GM12891 (cell line): Measurements from ENCODE around the gene PTPRG.
A peak's percentile ranks its signal among the peaks of the same experiment; 100 is the strongest.

Experiments used
- DNase-seq: peaks from one replicate; pipeline ENCODE4 v3.0.0; 2011; ENCODE audit warnings: low spot score; ENCODE audit not compliant: insufficient read length
- FAIRE-seq: peaks from 2 replicates; lab custom pipeline; 2011; peaks lifted over from hg19 to GRCh38; lab: Jason Lieb, UNC
- PAX5 ChIP-seq: IDR thresholded peaks from 2 replicates; pipeline ENCODE4 v1.6.1; 2011; ENCODE audit warnings: low read length, moderate library complexity, mild to moderate bottlenecking; ENCODE audit not compliant: insufficient read depth, severe bottlenecking
- POLR2A ChIP-seq: IDR thresholded peaks from 2 replicates; pipeline ENCODE4 v1.6.1; 2011; ENCODE audit warnings: low read depth, low read length, control low read depth
- POLR2AphosphoS5 ChIP-seq: IDR thresholded peaks from 2 replicates; pipeline ENCODE4 v1.6.1; 2011; ENCODE audit warnings: low read depth, low read length, control low read depth
- POU2F2 ChIP-seq: IDR thresholded peaks from 2 replicates; pipeline ENCODE4 v1.6.1; 2011; ENCODE audit warnings: low read depth, mild to moderate bottlenecking, control low read depth, low read length, moderate library complexity
- SPI1 ChIP-seq: IDR thresholded peaks from 2 replicates; pipeline ENCODE4 v1.6.1; 2011; ENCODE audit warnings: low read depth, low read length, control low read depth
- TAF1 ChIP-seq: IDR thresholded peaks from 2 replicates; pipeline ENCODE4 v1.6.1; 2011; ENCODE audit warnings: low read depth, low read length, control low read depth

The PTPRG gene

DNA sequence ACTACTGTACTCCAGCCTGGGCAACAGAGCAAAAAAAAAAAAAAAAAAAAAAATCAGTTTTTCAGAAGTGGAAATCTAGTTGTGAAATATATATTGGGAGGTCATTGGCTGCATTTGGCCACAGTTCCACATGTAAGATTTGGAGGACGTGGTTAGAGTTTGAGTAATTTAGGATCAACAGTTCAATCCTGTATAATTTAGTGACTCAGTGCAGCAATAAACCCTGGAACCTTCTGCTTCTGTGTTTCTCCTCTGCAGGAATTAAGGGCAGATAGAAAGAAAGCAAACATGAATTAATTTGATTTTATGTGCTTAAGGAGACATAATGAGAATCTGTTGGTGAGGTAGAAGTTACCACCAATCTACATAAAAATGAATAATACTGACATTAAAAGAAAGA lies 347.0 kb downstream of the PTPRG start:
- TF ChIP-seq TAF1 (no peak), POLR2A (no peak), POLR2AphosphoS5 (no peak), PAX5 (no peak), POU2F2 (no peak), SPI1 (no peak)
- FAIRE-seq (no peak), DNase-seq (no peak)

DNA sequence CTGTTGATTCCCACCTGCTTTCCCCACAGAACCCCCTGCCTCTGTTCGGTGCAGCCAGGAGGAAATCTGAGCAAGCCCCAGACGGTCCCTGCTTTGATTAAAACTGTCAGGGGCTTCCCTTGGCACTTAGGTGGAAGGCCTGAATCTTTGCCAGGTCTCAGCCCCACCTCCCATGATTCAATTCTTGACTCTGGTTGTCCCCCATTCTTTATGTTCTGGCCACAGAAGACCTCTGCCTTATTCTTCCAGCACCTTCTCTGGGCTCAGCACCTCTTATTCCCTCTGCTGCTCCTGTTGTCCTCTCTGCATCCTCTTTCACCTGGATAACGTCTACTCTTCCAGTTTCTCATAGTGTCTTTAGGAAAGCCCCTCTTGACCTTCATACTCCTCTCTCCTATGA lies 349.4 kb downstream of the PTPRG start:
- TF ChIP-seq PAX5 (no peak), POLR2A (no peak), POLR2AphosphoS5 (no peak), POU2F2 (no peak), SPI1 (no peak), TAF1 (no peak)
- FAIRE-seq = no peak
- no peak for DNase-seq

DNA sequence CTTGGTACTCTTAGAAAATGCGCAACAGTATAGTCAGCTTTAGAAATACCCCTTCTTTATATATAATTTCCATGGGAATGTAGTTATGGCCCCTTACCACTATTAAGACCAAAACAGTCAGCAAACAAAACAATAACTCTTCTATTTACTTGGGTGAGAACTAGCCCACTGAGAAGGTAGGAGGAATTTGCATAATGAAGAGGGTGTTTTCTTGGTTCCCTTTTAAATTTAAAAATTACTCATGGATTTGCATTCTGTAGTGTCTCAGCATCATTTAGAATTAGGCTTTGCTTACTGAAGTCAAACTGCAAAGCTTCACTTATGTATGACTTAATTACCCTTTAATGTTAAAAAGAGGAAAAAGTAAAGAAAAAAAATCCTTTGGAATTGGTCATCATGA lies 350.8 kb downstream of the PTPRG start:
- TF ChIP-seq PAX5 (no peak), POU2F2 (peak; percentile 77)
- FAIRE-seq = no peak

DNA sequence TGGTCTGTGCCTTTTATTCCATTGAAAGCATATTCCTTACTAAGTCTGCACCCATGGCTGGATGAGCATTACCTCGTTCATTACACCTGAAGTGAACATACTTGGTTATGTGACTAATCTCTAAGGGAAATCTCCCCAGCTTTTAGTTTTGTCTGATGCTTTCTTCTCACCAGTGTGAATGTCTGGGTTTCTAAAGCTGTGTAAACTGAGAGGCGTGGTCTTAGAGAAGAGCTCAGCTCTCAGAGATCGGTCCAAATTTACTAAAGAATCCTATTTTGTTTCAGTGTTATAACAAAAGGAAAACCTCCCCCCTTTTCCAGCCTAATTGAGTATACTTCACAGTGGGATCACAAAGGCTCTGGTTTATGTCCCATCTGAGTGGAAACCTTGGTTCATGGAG lies 352.3 kb downstream of the PTPRG start:
- FAIRE-seq = no peak
- TF ChIP-seq PAX5 = no peak
- TF ChIP-seq TAF1 = no peak
- TF ChIP-seq POU2F2 = no peak
- TF ChIP-seq POLR2AphosphoS5 = no peak
- DNase-seq = no peak

More for the DNA sequence above, 350.8 kb downstream of the PTPRG start:
- DNase-seq = no peak

DNA sequence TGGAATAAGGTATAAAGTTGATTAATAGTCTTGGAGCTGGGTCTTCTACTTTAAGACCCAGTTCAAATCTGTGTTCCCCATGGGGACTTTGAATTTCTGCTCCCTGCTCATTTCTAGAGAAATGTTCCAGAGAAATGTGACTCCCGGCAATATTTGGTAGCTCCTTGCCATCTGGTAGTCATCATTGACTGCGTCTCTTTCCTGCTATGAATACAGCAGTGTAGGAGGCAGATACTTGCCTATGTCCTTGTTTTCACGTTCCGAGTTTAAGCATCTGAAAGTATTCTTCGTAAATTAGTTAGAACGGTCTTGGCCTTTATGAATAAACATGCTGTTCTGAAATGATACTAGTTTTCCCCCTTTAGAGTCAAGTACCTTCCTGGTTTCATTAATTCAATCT lies 352.9 kb downstream of the PTPRG start:
- FAIRE-seq (no peak), DNase-seq (no peak)
- TF ChIP-seq TAF1 (no peak), POLR2A (no peak), SPI1 (no peak), POU2F2 (no peak), POLR2AphosphoS5 (no peak), PAX5 (no peak)

DNA sequence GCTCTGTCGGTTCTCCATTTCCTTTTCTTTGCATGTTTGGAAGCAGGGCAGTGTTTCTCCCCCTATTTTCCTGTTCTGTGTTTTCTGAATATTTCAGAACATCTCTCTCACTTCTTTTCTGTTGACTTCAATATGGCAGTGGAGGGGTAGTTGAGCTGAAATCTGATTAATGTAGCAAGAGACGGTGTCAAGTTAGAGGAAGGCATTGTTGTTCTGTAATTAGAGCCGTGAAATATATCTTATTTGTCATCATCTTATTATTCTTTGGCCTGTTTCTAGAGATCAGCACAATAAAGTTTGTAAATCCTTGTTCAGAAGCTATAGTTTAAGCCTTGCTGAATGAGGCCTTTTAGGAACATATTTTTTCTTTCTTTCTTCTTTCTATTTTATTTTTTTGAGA lies 353.9 kb downstream of the PTPRG start:
- no peak for DNase-seq
- TF ChIP-seq POU2F2 (no peak), PAX5 (no peak), POLR2A (no peak), SPI1 (no peak), POLR2AphosphoS5 (no peak), TAF1 (no peak)
- no peak for FAIRE-seq

DNA sequence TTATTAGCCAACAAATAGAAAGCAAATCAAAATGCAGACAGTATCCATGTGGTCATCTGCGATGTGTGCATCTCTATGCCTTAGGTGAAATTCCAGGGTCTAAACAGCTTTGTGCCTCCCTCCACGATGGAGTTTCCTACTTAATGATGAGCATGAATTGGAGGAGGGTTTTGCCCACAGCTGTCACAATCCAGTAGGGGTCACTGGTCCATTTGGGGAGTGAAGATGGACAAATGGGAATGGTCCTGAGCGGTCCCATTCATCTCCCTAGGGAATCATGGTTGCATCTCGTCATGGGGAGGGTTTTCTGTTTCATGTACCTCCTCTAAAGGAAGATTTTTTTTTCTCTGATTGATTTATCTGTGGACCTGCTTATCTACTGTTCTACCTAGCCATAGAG lies 358.0 kb downstream of the PTPRG start:
- TF ChIP-seq SPI1 (no peak), POU2F2 (no peak), POLR2A (no peak), TAF1 (no peak), POLR2AphosphoS5 (no peak), PAX5 (no peak)
- no peak for FAIRE-seq

DNA sequence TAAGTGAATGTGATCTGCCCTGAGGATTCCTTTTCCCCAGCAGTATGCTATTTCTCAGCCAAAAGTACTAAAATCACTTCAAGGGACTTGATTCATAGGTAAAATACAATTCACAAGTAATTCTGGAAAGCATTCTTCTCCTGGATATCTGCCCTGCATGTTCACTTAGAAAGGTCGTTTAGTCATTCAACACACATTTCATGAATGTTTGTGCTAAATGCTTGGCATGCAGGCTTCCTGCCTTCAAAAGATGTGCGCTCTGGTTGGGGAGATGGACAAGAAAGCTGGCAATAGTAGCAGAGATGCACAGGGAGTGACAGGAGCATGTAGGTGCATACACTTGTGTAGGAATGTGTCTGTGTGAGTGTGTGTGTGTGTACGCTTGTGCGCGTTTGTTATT lies 360.7 kb downstream of the PTPRG start:
- no peak for TF ChIP-seq PAX5
- TF ChIP-seq POLR2A = no peak
- TF ChIP-seq TAF1 = no peak
- TF ChIP-seq POU2F2 = no peak
- TF ChIP-seq POLR2AphosphoS5 = no peak
- TF ChIP-seq SPI1 = no peak
- no peak for FAIRE-seq
- no peak for DNase-seq

More for the DNA sequence above, 358.0 kb downstream of the PTPRG start:
- DNase-seq = no peak

DNA sequence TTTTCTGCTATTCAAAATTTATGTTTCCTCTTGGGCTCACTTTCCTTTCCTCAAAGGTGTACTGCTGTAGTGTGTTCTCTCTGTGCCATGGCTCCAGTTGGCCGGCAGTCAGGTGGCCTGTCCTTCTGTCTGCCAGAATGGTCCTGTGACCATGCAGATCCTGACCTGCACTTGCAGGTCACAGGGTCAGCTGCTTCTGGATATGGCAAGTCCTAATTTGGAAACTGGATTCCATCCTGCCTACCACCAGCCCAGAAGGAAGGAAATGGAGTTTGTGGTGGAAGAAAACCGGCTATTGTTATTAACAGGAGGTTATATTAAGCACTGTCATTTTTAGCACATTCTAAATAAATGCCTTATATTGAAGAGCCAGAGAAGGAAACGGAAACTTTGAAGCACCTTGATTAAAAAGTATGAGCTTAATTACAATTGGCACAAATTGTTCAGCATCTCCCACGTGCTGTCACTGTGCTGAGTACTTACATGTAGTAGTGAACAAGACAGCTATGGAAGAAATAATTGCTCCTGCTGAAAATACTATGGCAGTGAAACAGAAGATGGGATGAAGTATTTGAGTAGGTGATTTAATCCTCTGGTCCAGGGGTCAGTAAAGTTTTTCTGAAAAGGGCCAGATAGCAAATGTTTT lies 362.8 kb downstream of the PTPRG start:
- FAIRE-seq = no peak
- DNase-seq = no peak
- TF ChIP-seq POU2F2 = no peak

DNA sequence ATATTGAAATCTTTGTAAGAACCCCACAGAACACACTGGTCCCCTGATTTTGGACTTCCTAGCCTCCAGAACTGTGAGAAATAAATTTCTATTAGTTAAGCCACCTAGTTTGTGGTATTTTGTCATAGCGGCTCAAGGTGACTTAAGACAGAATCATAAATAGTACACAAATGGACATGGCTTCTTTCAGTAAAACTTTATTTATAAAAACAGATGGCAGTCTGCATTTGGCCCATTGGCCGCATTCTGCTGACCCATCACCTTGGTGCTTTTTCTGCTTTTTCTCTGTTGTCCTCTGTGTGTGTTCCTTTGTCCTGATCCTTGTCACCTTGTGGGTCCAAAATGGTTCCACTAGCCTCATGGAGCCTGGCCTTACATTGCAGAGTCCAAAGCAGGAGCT lies 363.6 kb downstream of the PTPRG start:
- DNase-seq (no peak), FAIRE-seq (no peak)
- TF ChIP-seq POU2F2 = no peak

DNA sequence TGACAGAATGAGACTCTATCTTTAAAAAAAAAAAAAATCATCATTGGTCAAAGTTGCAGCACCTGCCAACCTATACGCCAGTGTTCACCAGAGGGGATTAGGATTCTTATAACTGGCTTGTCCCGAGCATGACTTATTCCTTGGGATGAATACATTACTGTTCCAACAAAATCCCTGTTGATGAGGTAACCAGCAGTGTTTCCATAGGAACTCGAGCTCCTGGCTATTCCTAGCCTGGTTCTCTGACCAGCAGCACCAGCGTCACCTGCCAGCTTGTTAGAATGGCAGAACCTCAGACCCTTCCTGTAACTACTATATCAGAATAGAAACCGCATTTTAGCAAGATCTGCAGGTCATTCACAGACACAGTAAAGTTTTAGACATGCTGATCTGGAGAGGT lies 364.4 kb downstream of the PTPRG start:
- no peak for DNase-seq
- TF ChIP-seq SPI1 = no peak
- no peak for TF ChIP-seq POLR2A
- no peak for TF ChIP-seq POU2F2
- no peak for TF ChIP-seq TAF1
- no peak for TF ChIP-seq POLR2AphosphoS5
- no peak for TF ChIP-seq PAX5
- FAIRE-seq = no peak
